Esophagus muscularis mucosa (tissue), 3 donors: Measurements from ENCODE around the gene HBG2.

ENCODE experiments used
- CTCF ChIP-seq, 3 experiments: fragments of 200-600 bp in 2 of 3; fragments of 450-650 bp in 1 of 3; sonication (generic) in 2 of 3; IDR thresholded peaks; one replicate each; pipeline ENCODE4 v1.5.1; 2017 to 2019; ENCODE audit warnings: antibody characterized with exemption in 3 of 3, mild to moderate bottlenecking in 2 of 3, moderate library complexity in 1 of 3
- EP300 ChIP-seq: sonication (generic); formaldehyde crosslinking; IDR thresholded peaks from one replicate; pipeline ENCODE4 v1.6.1; 2017; ENCODE audit warnings: antibody characterized with exemption

GRCh38 chr11:5238486-5238885 is 16.1 kb downstream of the HBG2 start:
- TF ChIP-seq EP300 (no peak), CTCF (IDR thresholded peaks at IDR 0.05) (no peak)
